WTC11 (cell line): Measurements from ENCODE around the gene BSN.

Experiments used
- CTCF ChIP-seq: fragments of 200-600 bp; IDR thresholded peaks from 2 replicates; pipeline ENCODE4 v1.8.0; 2022; ENCODE audit warnings: antibody characterized with exemption
- MAX ChIP-seq: sonication (generic); formaldehyde crosslinking; IDR thresholded peaks from 2 replicates; pipeline ENCODE4 v1.8.0; 2022; ENCODE audit warnings: mild to moderate bottlenecking, missing genetic modification reagents
- ZNF512 ChIP-seq: sonication (generic); formaldehyde crosslinking; IDR thresholded peaks from 2 replicates; pipeline ENCODE4 v1.8.1; 2022; ENCODE audit warnings: missing genetic modification reagents, borderline replicate concordance

- TF ChIP-seq CTCF (no peak), MAX (no peak), ZNF512 (CRISPR knock-in tag) (no peak)
Observed at GRCh38 chr3:49662021-49662420, 107.7 kb downstream of the BSN start.
